Keratinocyte (primary cell): ENCODE data around the gene UGT1A10. TPM values are rescaled to one million over a fixed set of nuclear protein-coding genes. Genes with fewer than 3 reads are reported as not detected.

Experiments used
- DNase-seq: peaks from one replicate; pipeline ENCODE4 v3.0.0-alpha.2; 2011; ENCODE audit warnings: low read depth, missing footprints, low spot score
- FAIRE-seq: peaks from 2 replicates; lab custom pipeline; 2011; peaks lifted over from hg19 to GRCh38; lab: Jason Lieb, UNC
- H2AFZ ChIP-seq: 2 replicates; pipeline ENCODE4 v1.6.0; 2012; ENCODE audit warnings: low read length, control low read depth, inconsistent platforms; ENCODE audit not compliant: control insufficient read depth
- H3K27ac ChIP-seq: 2 replicates; pipeline ENCODE4 v1.5.1; 2011; ENCODE audit warnings: low read length; ENCODE audit not compliant: control insufficient read depth, insufficient read depth
- H3K27me3 ChIP-seq: 3 replicates; pipeline ENCODE4 v1.6.0; 2011; ENCODE audit warnings: low read length; ENCODE audit not compliant: control insufficient read depth, insufficient read depth; ENCODE audit errors: extremely low read depth
- H3K36me3 ChIP-seq, 2 experiments: 2 replicates in 1 of 2; 3 replicates in 1 of 2; pipeline ENCODE4 v1.5.1; 2011; ENCODE audit warnings: low read length in 2 of 2, mild to moderate bottlenecking in 1 of 2; ENCODE audit not compliant: control insufficient read depth in 2 of 2, insufficient read depth in 2 of 2; ENCODE audit errors: extremely low read depth in 1 of 2
- H3K4me1 ChIP-seq: 3 replicates; pipeline ENCODE4 v1.5.1; 2011; ENCODE audit warnings: low read length; ENCODE audit not compliant: control insufficient read depth, insufficient read depth; ENCODE audit errors: extremely low read depth
- H3K4me2 ChIP-seq: 3 replicates; pipeline ENCODE4 v1.6.0; 2011; ENCODE audit warnings: low read depth, low read length; ENCODE audit not compliant: control insufficient read depth, insufficient read depth; ENCODE audit errors: extremely low read depth
- H3K4me3 ChIP-seq, 3 experiments: fragments of 200-600 bp in 1 of 3; sonication (generic) in 1 of 3; 2 replicates in 2 of 3; 3 replicates in 1 of 3; pipeline ENCODE4 v1.5.1; 2011 to 2016; ENCODE audit warnings: low read length in 3 of 3, mild to moderate bottlenecking in 3 of 3, control low read depth in 2 of 3, inconsistent platforms in 1 of 3, low read depth in 1 of 3, mixed read lengths in 1 of 3, mixed run types in 1 of 3, moderate library complexity in 1 of 3; ENCODE audit not compliant: control insufficient read depth in 2 of 3, insufficient read depth in 2 of 3; ENCODE audit errors: extremely low read depth in 1 of 3
- H3K79me2 ChIP-seq: 2 replicates; pipeline ENCODE4 v1.6.0; 2012; ENCODE audit warnings: low read length; ENCODE audit not compliant: control insufficient read depth, insufficient read depth
- H3K9ac ChIP-seq: 3 replicates; pipeline ENCODE4 v1.6.0; 2011; ENCODE audit warnings: low read length; ENCODE audit not compliant: control insufficient read depth, insufficient read depth; ENCODE audit errors: extremely low read depth
- H3K9me1 ChIP-seq: 3 replicates; pipeline ENCODE4 v1.6.0; 2011; ENCODE audit warnings: low read length; ENCODE audit not compliant: control insufficient read depth, insufficient read depth; ENCODE audit errors: extremely low read depth
- H3K9me3 ChIP-seq: 2 replicates; pipeline ENCODE4 v1.5.1; 2012; ENCODE audit warnings: low read depth, low read length; ENCODE audit not compliant: control insufficient read depth
- H4K20me1 ChIP-seq: 3 replicates; pipeline ENCODE4 v1.6.0; 2011; ENCODE audit warnings: low read length; ENCODE audit not compliant: control insufficient read depth, insufficient read depth; ENCODE audit errors: extremely low read depth
- CTCF ChIP-seq, 3 experiments: IDR thresholded peaks in 1 of 3; conservative IDR thresholded peaks in 1 of 3; optimal IDR thresholded peaks in 1 of 3; 2 replicates in 2 of 3; 3 replicates in 1 of 3; pipeline versions ENCODE3 to v1.5.1; 2011; ENCODE audit warnings: low read length in 3 of 3, mild to moderate bottlenecking in 3 of 3, moderate library complexity in 2 of 3, control low read depth in 1 of 3, inconsistent platforms in 1 of 3; ENCODE audit not compliant: insufficient read depth in 2 of 3; ENCODE audit errors: extremely low read depth in 1 of 3
- EZH2 ChIP-seq: IDR thresholded peaks from one replicate; pipeline ENCODE4 v1.6.1; 2012; ENCODE audit warnings: inconsistent platforms, mild to moderate bottlenecking, low read length, moderate library complexity
- dilution Hi-C: fragments of 300-500 bp; cut with MboI; formaldehyde crosslinking; loops from one replicate; pipeline ENCODE4 v1.7.0; 2020; ENCODE audit warnings: low sequenced_read_pairs; ENCODE audit not compliant: extremely low pct_ligation_motif_present
- polyA plus RNA-seq, 5 experiments: library from polyadenylated mRNA; depleted of rRNA in 3 of 5; stranded (reverse) in 3 of 5; stranded (forward) in 1 of 5; unstranded in 1 of 5; fragments of >200 nt; gene quantifications; 1 replicate in 1 of 5; 2 replicates in 3 of 5; 3 replicates in 1 of 5; pipeline versions ENCODE4 v1.2.1 to v1.2.3, GENCODE V29; 2011 to 2012; ENCODE audit warnings: missing spikeins in 2 of 5, low read depth in 1 of 5, low replicate concordance in 1 of 5

UGT1A10 gene
- polyA plus RNA-seq, 1 donor (not counting 4 experiments of a cell fraction or from before 2014, with no cell fraction given), result 2.0 TPM

DNA sequence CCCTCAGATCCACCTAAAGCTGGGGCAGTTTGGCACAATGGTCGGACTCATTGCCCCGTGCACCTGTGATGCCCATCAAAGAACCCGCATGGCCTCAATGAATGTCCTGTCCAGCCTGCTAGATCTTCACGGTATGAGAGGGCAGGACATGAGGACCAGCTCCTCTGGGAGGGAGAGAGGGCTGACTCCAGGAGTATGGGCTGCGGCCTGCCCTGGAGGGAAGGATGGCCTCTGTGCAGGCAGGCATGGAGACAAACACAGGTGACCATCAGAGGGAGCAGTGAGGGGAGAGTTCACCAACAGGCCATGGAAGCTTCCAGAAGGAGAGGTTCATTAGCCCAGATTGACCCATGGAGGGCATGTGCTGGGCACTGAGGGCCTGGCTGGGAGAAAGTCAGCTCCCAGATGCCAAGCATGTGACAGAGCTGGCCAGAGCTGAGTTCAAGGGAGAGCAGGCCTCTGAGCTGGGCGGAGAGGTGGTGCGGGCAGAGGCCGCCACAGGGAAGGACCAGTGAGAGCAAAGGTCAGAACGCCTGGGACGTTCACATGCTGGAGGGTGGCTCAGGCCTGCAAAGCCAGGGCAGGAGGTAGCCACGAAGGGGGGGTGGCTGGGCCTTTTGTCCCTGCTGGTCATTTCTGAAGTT is 181.9 kb downstream of the UGT1A10 start:
- Histone ChIP-seq H3K27me3 (peaks cover 5% of the 10 kb centered on the region), H2AFZ (no peak overlapping the region), H3K4me3 (no peak overlapping the region), H3K4me1 (no peaks in the 10 kb centered on the region), H4K20me1 (no peaks in the 10 kb centered on the region), H3K79me2 (no peaks in the 10 kb centered on the region), H3K36me3 (no peaks in the 10 kb centered on the region), H3K9me1 (no peaks in the 10 kb centered on the region), H3K27ac (no peak overlapping the region), H3K9ac (no peak overlapping the region), H3K4me2 (no peak overlapping the region), H3K9me3 (no peaks in the 10 kb centered on the region)
- TF ChIP-seq EZH2, result no peak
- TF ChIP-seq CTCF (optimal IDR thresholded peaks at IDR 0.05 in 1 of 3, IDR thresholded peaks at IDR 0.05 in 1 of 3, conservative IDR thresholded peaks at IDR 0.05 in 1 of 3; ENCODE audit: extremely low read depth in 1 of 3, insufficient read depth in 2 of 3, low read length in 3 of 3), result no peak
- no peak for FAIRE-seq
- dilution Hi-C loops, result no loop called here
- no peak for DNase-seq

- H3K36me3 ChIP-seq, result no peaks in the 10 kb centered on the region
- no peak overlapping the region for H3K27ac ChIP-seq
- no peaks in the 10 kb centered on the region for H3K9me3 ChIP-seq
- H2AFZ ChIP-seq, result no peak overlapping the region
- H3K79me2 ChIP-seq, result no peaks in the 10 kb centered on the region
- H3K4me3 ChIP-seq, result no peak overlapping the region
- no peak overlapping the region for H3K4me2 ChIP-seq
- peaks cover 5% of the 10 kb centered on the region for H3K27me3 ChIP-seq
- dilution Hi-C loops, result no loop called here
- FAIRE-seq, result no peak
- H3K9me1 ChIP-seq, result no peaks in the 10 kb centered on the region
- no peaks in the 10 kb centered on the region for H4K20me1 ChIP-seq
- no peaks in the 10 kb centered on the region for H3K4me1 ChIP-seq
- TF ChIP-seq CTCF (optimal IDR thresholded peaks at IDR 0.05 in 1 of 3, IDR thresholded peaks at IDR 0.05 in 1 of 3, conservative IDR thresholded peaks at IDR 0.05 in 1 of 3; ENCODE audit: extremely low read depth in 1 of 3, insufficient read depth in 2 of 3, low read length in 3 of 3) (no peak), EZH2 (no peak)
- no peak overlapping the region for H3K9ac ChIP-seq
- DNase-seq, result no peak
These were observed 182.7 kb downstream of the UGT1A10 start for GRCh38 chr2:233818639-233819621.
